GM19351 (cell line): ENCODE measurements around the gene LEO1.
"Not testable (repeated sequence)": the region's sequence is repeated elsewhere in the genome, so short reads cannot be mapped to it uniquely, and the experiment has no call there.

Experiments
- ATAC-seq: cut with Tn5 transposase; IDR thresholded peaks from one replicate; pipeline ENCODE4 v1.9.1; 2021; ENCODE audit warnings: mild to moderate bottlenecking, moderate library complexity; ENCODE audit not compliant: unreplicated experiment

Gene LEO1

GRCh38 chr15:52004806-52005205, 33.2 kb upstream of the LEO1 start:
- ATAC-seq, result no peak

- no peak for ATAC-seq
Observed at GRCh38 chr15:52003710-52004109, 32.1 kb upstream of the LEO1 start.

- ATAC-seq, result not testable (repeated sequence)
Observed at GRCh38 chr15:52003089-52003488, 31.5 kb upstream of the LEO1 start.

- ATAC-seq, result no peak
Observed at GRCh38 chr15:52002351-52002750, 30.8 kb upstream of the LEO1 start.

- ATAC-seq, result no peak
Observed at GRCh38 chr15:51992953-51993352, 21.4 kb upstream of the LEO1 start.

- no peak for ATAC-seq
Observed at GRCh38 chr15:51991141-51991540, 19.6 kb upstream of the LEO1 start.

- ATAC-seq, result no peak
Observed at GRCh38 chr15:51982770-51983103, 11.2 kb upstream of the LEO1 start.

- peak; percentile 97 for ATAC-seq
Observed at GRCh38 chr15:51982013-51982769, 10.6 kb upstream of the LEO1 start.

GRCh38 chr15:51973775-51974174, 2.2 kb upstream of the LEO1 start:
- ATAC-seq, result no peak

- no peak for ATAC-seq
Observed at GRCh38 chr15:51973220-51973619, 1.6 kb upstream of the LEO1 start.

GRCh38 chr15:51971032-51971374, 575 bp downstream of the LEO1 start:
- peak; percentile 8 for ATAC-seq

- ATAC-seq, result no peak
Observed at GRCh38 chr15:51970132-51970817, 1.3 kb downstream of the LEO1 start.

GRCh38 chr15:51969728-51970127, 1.9 kb downstream of the LEO1 start:
- ATAC-seq, result no peak

GRCh38 chr15:51967583-51967982, 4.0 kb downstream of the LEO1 start:
- ATAC-seq, result no peak

- no peak for ATAC-seq
Observed at GRCh38 chr15:51966192-51966591, 5.4 kb downstream of the LEO1 start.

GRCh38 chr15:51965691-51966090, 5.9 kb downstream of the LEO1 start:
- no peak for ATAC-seq

- ATAC-seq, result no peak
Observed at GRCh38 chr15:51955504-51955903, 16.1 kb downstream of the LEO1 start.

GRCh38 chr15:51952805-51953204, 18.8 kb downstream of the LEO1 start:
- no peak for ATAC-seq

GRCh38 chr15:51947124-51947523, 24.5 kb downstream of the LEO1 start:
- no peak for ATAC-seq

- ATAC-seq, result no peak
Observed at GRCh38 chr15:51939216-51939615, 32.4 kb downstream of the LEO1 start.

- no peak for ATAC-seq
Observed at GRCh38 chr15:51938286-51938685, 33.3 kb downstream of the LEO1 start.

- ATAC-seq, result peak; percentile 7
Observed at GRCh38 chr15:51936105-51936478, 35.5 kb downstream of the LEO1 start.
